Measurements from ENCODE around the gene IKBIP.
"Not testable (repeated sequence)": the region's sequence is repeated elsewhere in the genome, so short reads cannot be mapped to it uniquely, and the experiment has no call there.

The IKBIP gene

GRCh38 chr12:98601924-98602323 lies 42.7 kb downstream of the IKBIP start:
- no peak overlapping the region for H3K4me3 ChIP-seq (ENCODE audit: low read length)
- no peak for TF ChIP-seq ZNF274 (IDR thresholded peaks at IDR 0.05; ENCODE audit: low read depth, low read length)

GRCh38 chr12:98597313-98597712 lies 47.3 kb downstream of the IKBIP start:
- not testable (repeated sequence) for H3K4me3 ChIP-seq (ENCODE audit: low read length)

GRCh38 chr12:98595243-98595988 lies 49.2 kb downstream of the IKBIP start:
- H3K4me3 ChIP-seq (ENCODE audit: low read length), result peak overlapping the region; percentile 83; the same call in 1 of the 2 replicates
- TF ChIP-seq ZNF274 (IDR thresholded peaks at IDR 0.05; ENCODE audit: low read depth, low read length), result no peak

- TF ChIP-seq ZNF274 (IDR thresholded peaks at IDR 0.05; ENCODE audit: low read depth, low read length), result no peak
Measured at GRCh38 chr12:98594050-98594835, 50.3 kb downstream of the IKBIP start.

GRCh38 chr12:98593351-98594049 lies 51.1 kb downstream of the IKBIP start, which contains the start of gene SLC25A3:
TSS of gene SLC25A3 (plus strand) at chr12:98593686. CDS start at chr12:98593979, 293 bp downstream.
- TF ChIP-seq ZNF274 (IDR thresholded peaks at IDR 0.05; ENCODE audit: low read depth, low read length), result no peak
- H3K4me3 ChIP-seq (ENCODE audit: low read length), result peak within 1 kb of the TSS; percentile 83

More at GRCh38 chr12:98594050-98594835, 50.3 kb downstream of the IKBIP start:
- peak overlapping the region; percentile 83 for H3K4me3 ChIP-seq (ENCODE audit: low read length)

GRCh38 chr12:98592825-98593322 lies 51.7 kb downstream of the IKBIP start:
- no peak for TF ChIP-seq ZNF274 (IDR thresholded peaks at IDR 0.05; ENCODE audit: low read depth, low read length)

GRCh38 chr12:98591209-98591608 lies 53.4 kb downstream of the IKBIP start:
- TF ChIP-seq ZNF274 (IDR thresholded peaks at IDR 0.05; ENCODE audit: low read depth, low read length), result no peak
- no peak overlapping the region for H3K4me3 ChIP-seq (ENCODE audit: low read length)

More at GRCh38 chr12:98592825-98593322, 51.7 kb downstream of the IKBIP start:
- H3K4me3 ChIP-seq (ENCODE audit: low read length), result peak overlapping the region; percentile 53

- no peak for TF ChIP-seq ZNF274 (IDR thresholded peaks at IDR 0.05; ENCODE audit: low read depth, low read length)
- H3K4me3 ChIP-seq (ENCODE audit: low read length), result no peak overlapping the region
Measured at GRCh38 chr12:98587084-98587483, 57.5 kb downstream of the IKBIP start.

- H3K4me3 ChIP-seq (ENCODE audit: low read length), result no peak overlapping the region
- TF ChIP-seq ZNF274 (IDR thresholded peaks at IDR 0.05; ENCODE audit: low read depth, low read length), result no peak
Measured at GRCh38 chr12:98582093-98582492, 62.5 kb downstream of the IKBIP start.

GRCh38 chr12:98581101-98581500 lies 63.5 kb downstream of the IKBIP start:
- no peak overlapping the region for H3K4me3 ChIP-seq (ENCODE audit: low read length)
- TF ChIP-seq ZNF274 (IDR thresholded peaks at IDR 0.05; ENCODE audit: low read depth, low read length), result no peak

- TF ChIP-seq ZNF274 (IDR thresholded peaks at IDR 0.05; ENCODE audit: low read depth, low read length), result no peak
Measured at GRCh38 chr12:98580695-98581094, 63.9 kb downstream of the IKBIP start.

GRCh38 chr12:98579835-98580234 lies 64.8 kb downstream of the IKBIP start:
- no peak for TF ChIP-seq ZNF274 (IDR thresholded peaks at IDR 0.05; ENCODE audit: low read depth, low read length)
- no peak overlapping the region for H3K4me3 ChIP-seq (ENCODE audit: low read length)

More at GRCh38 chr12:98580695-98581094, 63.9 kb downstream of the IKBIP start:
- H3K4me3 ChIP-seq (ENCODE audit: low read length), result no peak overlapping the region

- TF ChIP-seq ZNF274 (IDR thresholded peaks at IDR 0.05; ENCODE audit: low read depth, low read length), result no peak
- no peak overlapping the region for H3K4me3 ChIP-seq (ENCODE audit: low read length)
Measured at GRCh38 chr12:98579347-98579746, 65.2 kb downstream of the IKBIP start.

- no peak for TF ChIP-seq ZNF274 (IDR thresholded peaks at IDR 0.05; ENCODE audit: low read depth, low read length)
- no peak overlapping the region for H3K4me3 ChIP-seq (ENCODE audit: low read length)
Measured at GRCh38 chr12:98578821-98579220, 65.8 kb downstream of the IKBIP start.

All from GM08714 (cell line).